PC-9 (cell line): ENCODE data around the gene KIF26B. TPM values are rescaled to one million over a fixed set of nuclear protein-coding genes. Genes with fewer than 3 reads are reported as not detected.

Experiments
- BruUV-seq: library from RNA; stranded (reverse); fragments of 400-500 nt; replicated peaks from 2 replicates; lab custom pipeline; 2021; lab: Mats Ljungman, UMichigan
- CTCF ChIA-PET: fragments of 300-600 bp; sonication (Branson Sonifier 250); formaldehyde crosslinking; loops from one replicate; lab custom pipeline; 2022; ENCODE audit warnings: antibody characterized with exemption; lab: Charles Lee
- POLR2A ChIA-PET: fragments of 300-600 bp; sonication (Branson Sonifier 250); formaldehyde crosslinking; loops from one replicate; lab custom pipeline; 2022; ENCODE audit warnings: antibody characterized with exemption; ENCODE audit not compliant: unreplicated experiment; lab: Charles Lee
- DNase-seq, 2 experiments: peaks; one replicate each; pipeline versions ENCODE4 v3.0.0 to v3.0.0-alpha.2; 2015 to 2022; ENCODE audit warnings: mixed read lengths in 1 of 2
- H2AFZ ChIP-seq: fragments of 200-600 bp; sonication (generic); 2 replicates; pipeline ENCODE4 v1.8.1; 2017; ENCODE audit warnings: antibody characterized with exemption
- H3F3A ChIP-seq: fragments of 200-600 bp; sonication (generic); 2 replicates; pipeline ENCODE4 v1.8.1; 2017; ENCODE audit warnings: antibody characterized with exemption, mild to moderate bottlenecking, low read depth; ENCODE audit not compliant: insufficient read depth
- H3K27ac ChIP-seq: fragments of 200-600 bp; sonication (generic); 2 replicates; pipeline ENCODE4 v1.6.1; 2016; ENCODE audit warnings: mixed run types
- H3K27me3 ChIP-seq: fragments of 200-600 bp; sonication (generic); 2 replicates; pipeline ENCODE4 v1.6.1; 2016; ENCODE audit warnings: low read depth, mixed run types; ENCODE audit not compliant: insufficient read depth
- H3K36me3 ChIP-seq: fragments of 200-600 bp; sonication (generic); 2 replicates; pipeline ENCODE4 v1.6.1; 2016; ENCODE audit warnings: low read depth, mixed run types
- H3K4me1 ChIP-seq: fragments of 200-600 bp; sonication (generic); replicated peaks from 2 replicates; pipeline ENCODE4 v1.6.1; 2016; ENCODE audit warnings: mixed run types; ENCODE audit not compliant: insufficient read depth
- H3K4me2 ChIP-seq: fragments of 200-600 bp; sonication (generic); 2 replicates; pipeline ENCODE4 v1.6.1; 2017; ENCODE audit warnings: mixed run types
- H3K4me3 ChIP-seq: fragments of 200-600 bp; sonication (generic); 2 replicates; pipeline ENCODE4 v1.6.1; 2016; ENCODE audit warnings: mixed run types
- H3K79me2 ChIP-seq: fragments of 200-600 bp; sonication (generic); 2 replicates; pipeline ENCODE4 v1.6.1; 2017; ENCODE audit warnings: low read depth, mixed run types
- H3K9me2 ChIP-seq: fragments of 200-600 bp; sonication (generic); 2 replicates; pipeline ENCODE4 v1.8.1; 2017; ENCODE audit warnings: mild to moderate bottlenecking; ENCODE audit not compliant: insufficient read depth
- H3K9me3 ChIP-seq: fragments of 200-600 bp; sonication (generic); 2 replicates; pipeline ENCODE4 v1.8.1; 2016; ENCODE audit warnings: low read depth; ENCODE audit not compliant: insufficient read depth
- H4K20me1 ChIP-seq: fragments of 200-600 bp; sonication (generic); 2 replicates; pipeline ENCODE4 v1.8.1; 2017; ENCODE audit not compliant: insufficient read depth
- CTCF ChIP-seq: fragments of 200-600 bp; sonication (generic); conservative IDR thresholded peaks from 2 replicates; pipeline ENCODE4 v1.6.1; 2017; ENCODE audit warnings: mixed run types, antibody characterized with exemption, mild to moderate bottlenecking, moderate library complexity
- EZH2 ChIP-seq: fragments of 200-600 bp; sonication (generic); IDR thresholded peaks from 2 replicates; pipeline ENCODE4 v1.8.0; 2017; ENCODE audit warnings: antibody characterized with exemption, low read depth
- intact Hi-C: fragments of 100-400 bp; cut with micrococcal nuclease; formaldehyde crosslinking; loops from one replicate; pipeline ENCODE4 v1.10.0; 2022; ENCODE audit not compliant: unreplicated experiment
- total RNA-seq: library from RNA; stranded (reverse); gene quantifications from 2 replicates; pipeline ENCODE4 v1.2.3, GENCODE V29; 2021

The KIF26B gene
- total RNA-seq, 1 experiment from 2014 or later: 0.11 TPM

- Histone ChIP-seq H3K27me3 (peaks cover 74% of the 10 kb centered on the region), H3K79me2 (no peaks in the 10 kb centered on the region), H3K36me3 (no peaks in the 10 kb centered on the region), H2AFZ (no peak overlapping the region), H3K4me2 (no peak overlapping the region), H3K9me3 (no peaks in the 10 kb centered on the region), H3F3A (no peaks in the 10 kb centered on the region), H3K9me2 (no peaks in the 10 kb centered on the region), H3K4me1 (no peaks in the 10 kb centered on the region), H4K20me1 (no peaks in the 10 kb centered on the region), H3K27ac (no peak overlapping the region), H3K4me3 (no peak overlapping the region)
- no TSS peak for BruUV-seq
- TF ChIP-seq CTCF (no peak), EZH2 (no peak)
- intact Hi-C loops: no loop called here
- DNase-seq: no peak
- CTCF ChIA-PET: no interaction called here
- POLR2A ChIA-PET: no interaction called here
These were observed 494.9 kb downstream of the KIF26B start for GRCh38 chr1:245649666-245650065.

- Histone ChIP-seq H3F3A (no peaks in the 10 kb centered on the region), H2AFZ (no peak overlapping the region), H3K27ac (no peak overlapping the region), H3K36me3 (no peaks in the 10 kb centered on the region), H4K20me1 (no peaks in the 10 kb centered on the region), H3K9me3 (no peaks in the 10 kb centered on the region), H3K4me1 (no peaks in the 10 kb centered on the region), H3K9me2 (no peaks in the 10 kb centered on the region), H3K79me2 (no peaks in the 10 kb centered on the region), H3K4me3 (no peak overlapping the region), H3K4me2 (no peak overlapping the region), H3K27me3 (peaks cover 82% of the 10 kb centered on the region)
- POLR2A ChIA-PET: no interaction called here
- intact Hi-C loops: no loop called here
- TF ChIP-seq CTCF (no peak), EZH2 (no peak)
- BruUV-seq: no TSS peak
- no peak for DNase-seq
- CTCF ChIA-PET: no interaction called here
These were observed 495.7 kb downstream of the KIF26B start for GRCh38 chr1:245650441-245650960.

GRCh38 chr1:245651093-245651492 lies 496.3 kb downstream of the KIF26B start:
- CTCF ChIA-PET: no interaction called here
- H3F3A ChIP-seq: no peaks in the 10 kb centered on the region
- no TSS peak for BruUV-seq
- H4K20me1 ChIP-seq: no peaks in the 10 kb centered on the region
- H3K9me2 ChIP-seq: no peaks in the 10 kb centered on the region
- H2AFZ ChIP-seq: no peak overlapping the region
- POLR2A ChIA-PET: no interaction called here
- H3K79me2 ChIP-seq: no peaks in the 10 kb centered on the region
- no peaks in the 10 kb centered on the region for H3K36me3 ChIP-seq
- no peaks in the 10 kb centered on the region for H3K9me3 ChIP-seq
- no peaks in the 10 kb centered on the region for H3K4me1 ChIP-seq
- TF ChIP-seq EZH2 (no peak), CTCF (no peak)
- H3K4me2 ChIP-seq: no peak overlapping the region
- H3K27ac ChIP-seq: no peak overlapping the region
- DNase-seq: no peak
- intact Hi-C loops: no loop called here
- H3K27me3 ChIP-seq: peaks cover 88% of the 10 kb centered on the region
- no peak overlapping the region for H3K4me3 ChIP-seq
